ENCODE measurements around the gene FSD1. TPM values are rescaled to one million over a fixed set of nuclear protein-coding genes. Genes with fewer than 3 reads are reported as not detected.
A peak's percentile ranks its signal among the peaks of the same experiment; 100 is the strongest.

Gene FSD1
- total RNA-seq, 2 experiments from 2014 or later = 0.98 to 1.0 TPM

GRCh38 chr19:4277191-4277696, 27.2 kb upstream of the FSD1 start:
- POLR2A ChIA-PET = interaction anchor here (0.9 kb wide), 1 partner anchor 66 kb away, joined by 3 read pairs; no protein-coding TSS in a partner anchor
- Histone ChIP-seq H3K27me3 (ENCODE audit: control insufficient read depth in 1 of 2, insufficient read depth in 2 of 2, low read length in 2 of 2) (peaks cover 15 to 16% of the 10 kb centered on the region in 2 experiments), H3K4me3 (ENCODE audit: low read length) (no peak overlapping the region), H3K9me3 (ENCODE audit: control insufficient read depth in 1 of 2, insufficient read depth in 1 of 2, low read length in 2 of 2) (peaks cover 0 to 5% of the 10 kb centered on the region in 2 experiments), H3K4me1 (ENCODE audit: insufficient read depth, low read length) (peaks cover 15% of the 10 kb centered on the region), H3K36me3 (ENCODE audit: insufficient read depth, low read length) (no peaks in the 10 kb centered on the region), H3K27ac (ENCODE audit: low read depth in 1 of 2, low read length in 2 of 2) (no peak overlapping the region)
- Mint-ChIP-seq H3K9me3 (no peaks in the 10 kb centered on the region), H3K36me3 (ENCODE audit: low read depth) (no peaks in the 10 kb centered on the region), H3K4me1 (ENCODE audit: low read depth) (no peaks in the 10 kb centered on the region), H3K27ac (no peak overlapping the region), H3K27me3 (peaks cover 30% of the 10 kb centered on the region), H3K4me3 (no peak overlapping the region)
- CTCF ChIA-PET = interaction anchor here (1.0 kb wide), 1 partner anchor 10 kb away, joined by 3 read pairs; no protein-coding TSS in a partner anchor
- intact Hi-C loops (cut with DNase I, micrococcal nuclease) = no loop called here
- ATAC-seq (ENCODE audit: poor library complexity) (no peak), DNase-seq (no peak)
- no peak for TF ChIP-seq CTCF (IDR thresholded peaks at IDR 0.05)

- H3K4me3 Mint-ChIP-seq = no peak overlapping the region
- Histone ChIP-seq H3K4me1 (ENCODE audit: insufficient read depth, low read length) (peaks cover 15% of the 10 kb centered on the region), H3K36me3 (ENCODE audit: insufficient read depth, low read length) (no peaks in the 10 kb centered on the region), H3K9me3 (ENCODE audit: control insufficient read depth in 1 of 2, insufficient read depth in 1 of 2, low read length in 2 of 2) (peaks cover 0 to 5% of the 10 kb centered on the region in 2 experiments), H3K27ac (ENCODE audit: low read depth in 1 of 2, low read length in 2 of 2) (no peak overlapping the region), H3K4me3 (ENCODE audit: low read length) (no peak overlapping the region), H3K27me3 (ENCODE audit: control insufficient read depth in 1 of 2, insufficient read depth in 2 of 2, low read length in 2 of 2) (peaks cover 15 to 16% of the 10 kb centered on the region in 2 experiments)
- H3K27me3 Mint-ChIP-seq = peaks cover 30% of the 10 kb centered on the region
- ChIA-PET POLR2A (interaction anchor here (0.9 kb wide), 1 partner anchor 65 kb away, joined by 3 read pairs; no protein-coding TSS in a partner anchor), CTCF (interaction anchor here (1.0 kb wide), 1 partner anchor 11 kb away, joined by 3 read pairs; no protein-coding TSS in a partner anchor)
- H3K9me3 Mint-ChIP-seq = no peaks in the 10 kb centered on the region
- no peaks in the 10 kb centered on the region for H3K4me1 Mint-ChIP-seq (ENCODE audit: low read depth)
- no peaks in the 10 kb centered on the region for H3K36me3 Mint-ChIP-seq (ENCODE audit: low read depth)
- intact Hi-C loops (cut with DNase I, micrococcal nuclease) = no loop called here
- ATAC-seq (ENCODE audit: poor library complexity) (no peak), DNase-seq (no peak)
- no peak for TF ChIP-seq CTCF (IDR thresholded peaks at IDR 0.05)
- no peak overlapping the region for H3K27ac Mint-ChIP-seq
Measured at GRCh38 chr19:4278010-4278409, 26.4 kb upstream of the FSD1 start.

GRCh38 chr19:4278419-4279266, 25.8 kb upstream of the FSD1 start, which contains the start of gene SHD:
Gene SHD (plus strand): TSS chr19:4279266. CDS start chr19:4280064, 798 bp downstream.
- Histone ChIP-seq H3K27me3 (ENCODE audit: control insufficient read depth in 1 of 2, insufficient read depth in 2 of 2, low read length in 2 of 2) (peaks cover 15 to 16% of the 10 kb centered on the region in 2 experiments), H3K4me1 (ENCODE audit: insufficient read depth, low read length) (peaks cover 15% of the 10 kb centered on the region), H3K36me3 (ENCODE audit: insufficient read depth, low read length) (no peaks in the 10 kb centered on the region), H3K27ac (ENCODE audit: low read depth in 1 of 2, low read length in 2 of 2) (no peak within 1 kb of the TSS), H3K9me3 (ENCODE audit: control insufficient read depth in 1 of 2, insufficient read depth in 1 of 2, low read length in 2 of 2) (peaks cover 0 to 5% of the 10 kb centered on the region in 2 experiments), H3K4me3 (ENCODE audit: low read length) (no peak within 1 kb of the TSS)
- intact Hi-C loops (cut with DNase I, micrococcal nuclease) = no loop called here
- no peak for DNase-seq
- no peak for TF ChIP-seq CTCF (IDR thresholded peaks at IDR 0.05)
- H3K27ac Mint-ChIP-seq = no peak within 1 kb of the TSS
- H3K4me1 Mint-ChIP-seq (ENCODE audit: low read depth) = no peaks in the 10 kb centered on the region
- CTCF ChIA-PET = interaction anchor here (1.0 kb wide), 1 partner anchor 11 kb away, joined by 3 read pairs; no protein-coding TSS in a partner anchor
- POLR2A ChIA-PET = interaction anchor here (0.9 kb wide), 1 partner anchor 64 kb away, joined by 3 read pairs; no protein-coding TSS in a partner anchor
- no peaks in the 10 kb centered on the region for H3K36me3 Mint-ChIP-seq (ENCODE audit: low read depth)
- H3K9me3 Mint-ChIP-seq = no peaks in the 10 kb centered on the region
- peaks cover 30% of the 10 kb centered on the region for H3K27me3 Mint-ChIP-seq
- no peak for ATAC-seq (ENCODE audit: poor library complexity)
- peak within 1 kb of the TSS; percentile 45 for H3K4me3 Mint-ChIP-seq

All from CD4-positive, alpha-beta T cell (primary cell).